Measurements from ENCODE around the gene PAK4. TPM values are rescaled to one million over a fixed set of nuclear protein-coding genes. Genes with fewer than 3 reads are reported as not detected.

PAK4 gene
- polyA plus RNA-seq, 3 donors = 13.2 to 23.7 (median 14.2) TPM

DNA sequence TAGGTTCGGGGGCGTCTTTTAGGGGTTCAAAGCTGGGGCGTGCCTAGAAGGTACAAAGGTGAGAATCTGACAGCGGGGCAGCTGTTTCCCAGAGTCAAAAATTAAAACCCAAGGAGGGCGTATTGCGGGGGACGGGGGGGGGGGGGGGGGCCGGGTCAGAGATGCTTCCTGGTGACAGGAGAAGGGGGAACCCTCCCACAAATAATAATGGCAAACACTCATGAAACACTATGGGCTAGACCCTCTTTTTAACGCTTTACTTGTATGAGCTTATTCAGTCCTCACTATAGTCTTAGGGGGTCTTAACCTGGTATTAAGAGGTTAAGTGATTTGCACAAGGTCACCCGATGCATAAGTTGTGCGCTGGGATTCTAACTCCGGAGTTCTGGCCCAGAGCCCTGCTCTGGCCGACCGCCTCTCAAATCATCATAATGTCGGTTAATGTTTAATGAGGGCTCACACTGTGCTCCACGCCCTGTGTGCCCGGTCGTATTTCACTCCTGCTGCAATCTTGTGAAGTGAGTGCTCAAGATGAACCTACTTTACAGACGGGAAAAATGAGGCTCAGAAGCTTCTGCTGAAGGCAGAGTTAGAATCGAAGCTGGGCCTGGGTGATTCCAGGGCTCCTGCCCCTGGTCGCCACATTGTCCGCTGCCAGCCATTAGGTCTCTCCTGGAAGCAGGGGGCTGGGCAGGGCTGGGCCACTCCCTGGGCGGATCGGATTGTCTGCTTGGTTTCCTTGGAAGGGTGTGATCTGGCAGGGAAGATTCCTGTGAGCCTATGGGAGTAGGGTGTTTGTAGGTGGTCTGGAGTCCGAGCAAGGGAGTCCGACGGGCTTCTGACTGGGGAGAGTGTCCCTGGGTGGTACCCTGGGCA is 964 bp downstream of the PAK4 start:
- WGBS, 3 donors = 18 to 39% (median 32%) methylated on average over 26 to 27 of the region's 27 CpGs
- H3K27ac ChIP-seq (ENCODE audit: low read depth, low read length) = no peak overlapping the region

DNA sequence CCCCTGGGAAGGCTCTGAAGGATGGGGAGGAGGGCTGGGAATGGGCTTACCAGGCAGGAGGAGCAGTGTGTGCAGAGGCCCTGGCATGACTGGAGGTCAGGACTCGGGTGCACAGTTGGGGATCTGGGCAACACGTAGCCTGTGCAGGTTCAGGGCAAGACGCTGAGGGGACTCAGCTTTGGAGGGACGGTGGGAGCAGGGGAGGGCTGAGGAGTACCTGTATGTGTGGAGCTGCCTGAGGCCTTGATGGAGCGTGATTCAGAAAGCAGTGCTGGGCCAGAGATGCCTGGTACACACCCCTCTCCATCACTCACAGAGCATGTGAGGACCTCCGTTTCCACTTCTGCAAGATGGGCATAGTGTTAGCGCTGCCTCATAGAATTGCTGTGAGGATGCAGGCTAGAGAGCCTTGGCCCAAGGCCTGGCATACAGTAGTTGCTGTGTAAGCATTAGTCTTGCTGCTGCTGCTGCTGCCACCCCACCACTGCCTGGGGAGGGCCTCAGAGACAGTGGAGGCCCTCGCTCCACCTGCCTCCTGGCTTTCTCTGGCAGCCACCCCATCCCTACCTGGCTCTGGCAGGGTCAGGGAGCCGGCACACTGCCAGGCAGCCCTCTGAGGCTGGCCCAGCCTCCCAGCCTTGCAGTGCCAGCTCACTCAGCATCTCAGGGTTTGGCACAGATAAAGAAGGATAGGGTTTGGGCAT is 2.4 kb downstream of the PAK4 start:
- H3K27ac ChIP-seq (ENCODE audit: low read depth, low read length) = no peak overlapping the region
- 37 to 78% (median 68%) methylated on average over 9 of the region's 9 CpGs for WGBS, 3 donors

DNA sequence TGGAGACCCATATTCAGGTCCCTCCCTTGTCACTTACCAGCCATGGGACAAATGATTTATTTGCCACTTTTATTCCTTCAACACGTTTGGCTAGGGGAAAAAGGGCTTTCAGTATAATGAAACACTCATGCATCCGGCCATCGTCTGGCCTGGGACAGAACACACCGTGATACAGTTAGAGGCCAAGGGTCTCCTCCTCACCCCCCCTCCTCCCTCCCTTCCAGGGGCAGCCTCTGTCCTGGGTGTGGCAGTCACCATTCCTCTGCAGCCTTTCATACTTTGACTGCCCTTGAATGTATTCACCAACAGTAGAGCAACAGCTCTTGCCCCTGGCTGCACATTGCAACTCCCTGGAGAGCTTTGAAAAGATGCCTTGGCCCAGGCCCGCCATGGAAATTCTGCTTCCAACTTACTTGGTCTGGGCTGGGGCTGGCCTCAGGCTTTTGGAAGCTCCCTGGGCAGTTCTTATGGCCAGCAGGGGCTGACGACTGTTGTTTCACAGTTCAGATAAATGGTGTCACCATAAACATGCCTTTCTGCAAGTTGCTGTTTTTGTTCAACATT is 3.0 kb downstream of the PAK4 start:
- H3K27ac ChIP-seq (ENCODE audit: low read depth, low read length) = no peak overlapping the region
- WGBS, 3 donors = 24 to 52% (median 47%) methylated on average over 6 of the region's 6 CpGs

DNA sequence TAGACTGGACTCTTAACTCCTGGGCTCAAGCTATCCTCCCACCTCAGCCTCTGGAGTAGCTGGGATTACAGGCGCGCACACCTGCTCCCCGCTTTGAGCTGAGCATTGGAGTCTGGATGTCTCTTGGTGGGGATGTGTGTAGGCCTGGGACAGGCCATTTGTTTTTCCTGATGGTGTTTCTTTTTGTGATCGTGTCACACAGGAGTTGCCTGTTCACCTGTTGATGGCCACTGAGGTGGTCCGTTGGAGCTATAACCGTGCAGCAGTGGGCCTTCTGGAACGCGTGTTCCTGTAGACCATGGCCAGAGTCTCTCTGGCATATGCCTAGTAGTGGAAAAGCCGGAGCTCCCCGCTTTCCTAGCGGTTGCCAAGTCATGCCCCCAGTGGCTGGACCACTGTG is 3.5 kb downstream of the PAK4 start:
- no peak overlapping the region for H3K27ac ChIP-seq (ENCODE audit: low read depth, low read length)
- 89 to 96% (median 94%) methylated on average over 11 of the region's 11 CpGs for WGBS, 3 donors

DNA sequence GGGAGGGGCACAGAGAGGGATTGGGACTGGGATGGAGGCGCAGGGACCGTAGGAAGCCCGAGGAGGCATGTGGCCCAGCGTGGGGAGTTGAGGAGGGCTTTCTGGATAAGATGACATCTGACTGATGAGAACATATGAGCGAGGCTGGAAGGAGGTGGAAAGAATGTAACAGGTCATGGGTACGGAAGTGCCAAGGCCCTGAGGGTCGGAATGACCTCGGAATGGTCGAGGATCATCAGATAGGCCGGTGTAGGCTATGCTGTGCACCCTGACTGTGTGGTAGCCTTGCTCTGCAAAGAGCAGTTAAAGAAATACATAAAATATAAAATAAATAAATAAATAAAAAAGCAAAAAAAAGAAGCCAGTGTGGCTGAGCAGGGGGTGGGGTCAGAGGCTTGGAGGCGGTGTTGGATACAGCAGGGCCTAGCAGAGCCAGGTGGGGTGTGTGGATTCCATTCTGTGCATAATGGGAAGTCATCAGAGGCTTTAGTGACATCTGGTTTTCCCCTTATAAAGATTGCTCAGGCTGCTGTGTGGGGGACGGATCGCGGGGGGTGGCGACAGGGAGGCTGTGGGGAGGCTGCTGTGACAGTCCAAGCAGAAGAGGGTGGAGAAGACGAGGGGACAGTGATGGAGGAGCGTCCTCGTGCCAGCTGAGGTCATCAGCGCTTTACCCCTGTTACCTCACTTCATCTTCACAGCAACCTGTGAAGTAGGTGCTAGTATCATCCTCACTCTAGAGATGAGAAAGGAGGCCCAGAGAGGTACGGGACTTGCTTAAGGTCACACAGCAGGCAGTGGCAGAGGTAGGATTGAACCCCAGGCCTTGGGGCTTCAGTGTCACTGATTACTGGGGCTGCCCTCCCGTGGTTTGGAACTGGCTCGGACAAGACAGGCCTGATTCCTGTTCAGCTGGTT is 5.0 kb downstream of the PAK4 start:
- 68 to 72% (median 72%) methylated on average over 22 of the region's 22 CpGs for WGBS, 3 donors
- H3K27ac ChIP-seq (ENCODE audit: low read depth, low read length) = no peak overlapping the region

DNA sequence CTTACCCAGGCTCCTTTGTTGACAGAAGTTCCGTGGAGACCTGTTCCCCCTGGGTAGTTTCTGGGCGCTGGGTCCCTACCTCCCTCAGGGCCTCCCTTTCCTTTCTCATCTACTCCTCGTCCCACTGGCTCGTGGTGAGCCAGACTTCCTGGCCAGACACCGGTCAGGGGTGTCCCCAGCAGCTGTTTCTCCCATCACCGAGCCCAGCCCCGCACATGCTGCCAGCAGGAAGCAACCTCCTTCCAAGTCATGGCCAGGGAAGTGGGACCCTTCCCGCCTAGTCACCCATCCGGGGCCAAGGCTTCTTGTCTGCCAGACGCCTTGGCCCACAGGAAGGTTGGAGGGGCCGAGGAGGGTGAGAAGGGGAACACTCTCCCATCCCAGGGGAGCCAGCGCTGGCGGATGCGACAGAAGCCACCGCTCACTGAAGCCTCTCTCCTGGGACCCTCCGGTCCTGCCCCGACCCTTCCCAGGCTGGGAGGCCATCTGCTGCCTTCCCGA is 5.7 kb downstream of the PAK4 start:
- WGBS, 3 donors = 32 to 44% (median 37%) methylated on average over 18 of the region's 18 CpGs
- no peak overlapping the region for H3K27ac ChIP-seq (ENCODE audit: low read depth, low read length)

DNA sequence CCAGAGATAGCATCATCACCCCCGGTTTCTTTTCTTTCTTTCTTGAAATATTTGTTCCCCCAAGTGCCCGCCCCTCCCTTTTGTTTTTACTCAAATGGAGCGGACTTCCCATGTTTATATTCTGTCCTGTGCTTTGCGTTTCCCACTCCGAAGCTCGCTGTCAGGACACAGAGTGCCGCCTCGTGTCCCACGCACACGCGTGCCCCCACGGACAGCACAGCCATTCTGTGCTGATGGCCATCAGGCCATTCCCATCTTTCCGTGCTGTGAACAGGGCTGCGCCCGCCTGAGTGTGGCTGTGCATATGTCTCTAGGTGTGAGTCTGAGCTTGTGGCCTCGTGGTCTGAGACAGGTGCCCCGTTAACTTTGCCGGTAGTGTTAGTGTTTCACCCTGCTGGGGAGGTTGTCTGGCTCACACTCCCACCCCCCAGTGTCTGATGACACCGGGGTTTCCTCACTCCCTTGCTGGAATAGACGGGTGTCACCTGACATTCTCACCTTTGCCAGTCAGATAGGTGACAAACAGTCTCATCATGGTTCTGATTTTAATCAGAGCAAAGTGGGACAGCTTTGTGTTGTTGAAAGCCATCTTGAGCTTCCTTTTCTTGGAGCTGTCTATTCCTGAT is 6.9 kb downstream of the PAK4 start:
- no peak overlapping the region for H3K27ac ChIP-seq (ENCODE audit: low read depth, low read length)
- 67 to 74% (median 69%) methylated on average over 20 of the region's 20 CpGs for WGBS, 3 donors

DNA sequence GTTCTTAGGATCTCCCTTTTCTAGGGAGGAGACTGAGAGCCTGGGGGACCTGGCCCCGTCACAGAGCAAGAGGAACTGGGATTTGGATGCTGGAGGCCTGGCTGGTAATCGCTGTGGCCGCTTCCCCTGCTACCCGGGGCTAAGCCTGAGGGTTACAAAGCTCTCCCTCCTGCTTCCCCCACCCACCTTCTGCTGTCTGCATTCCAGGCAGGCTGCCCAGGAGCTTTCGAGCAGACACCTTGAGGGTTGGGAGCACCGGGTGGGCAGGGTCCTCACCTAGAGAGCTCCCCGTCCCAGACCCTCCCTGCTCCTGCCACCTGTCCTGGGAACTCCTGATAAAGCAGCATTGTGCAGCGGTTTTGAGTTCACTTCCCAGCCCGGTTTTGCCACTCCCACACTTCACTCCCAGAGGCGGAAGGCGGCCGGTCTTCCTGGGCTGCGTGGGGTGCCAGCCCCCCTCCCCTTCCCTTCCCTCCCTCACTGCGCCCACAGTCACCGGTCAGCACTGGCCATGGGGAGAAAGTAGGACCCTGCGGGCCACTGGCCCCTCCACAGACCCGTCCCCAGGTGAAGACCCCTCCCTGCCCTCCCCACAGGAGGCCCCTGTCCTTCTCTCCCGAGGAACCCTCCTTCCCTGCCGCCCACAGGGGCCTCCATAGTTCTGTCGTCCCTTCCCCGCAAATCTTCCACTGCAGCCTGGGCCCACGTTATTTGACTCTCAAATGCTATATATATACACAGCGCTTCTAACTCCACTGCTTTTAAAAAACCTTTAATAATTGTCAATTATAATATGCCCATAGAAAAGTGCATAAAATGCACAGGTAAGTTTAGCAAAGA is 8.1 kb downstream of the PAK4 start:
- WGBS, 3 donors = 35 to 51% (median 41%) methylated on average over 23 of the region's 23 CpGs
- H3K27ac ChIP-seq (ENCODE audit: low read depth, low read length) = no peak overlapping the region

DNA sequence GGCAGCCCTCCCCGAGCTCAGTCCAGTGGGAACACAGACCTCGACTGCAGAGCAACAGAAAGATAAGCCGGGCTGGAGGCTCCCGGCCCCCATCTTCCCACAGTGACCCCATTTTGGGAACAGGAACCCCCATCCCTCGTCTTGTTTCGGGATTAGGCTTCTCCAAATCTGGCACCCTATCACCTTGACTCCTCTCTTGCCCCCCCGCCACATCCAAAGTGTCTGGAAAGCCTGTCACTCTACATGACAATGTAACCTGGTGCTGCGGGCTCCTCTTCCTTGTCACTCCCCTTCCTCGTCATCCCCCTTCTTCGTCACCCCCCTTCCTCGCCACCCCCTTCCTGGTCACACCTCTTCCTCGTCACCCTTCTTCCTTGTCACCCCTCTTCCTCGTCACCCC is 10.1 kb downstream of the PAK4 start:
- no peak overlapping the region for H3K27ac ChIP-seq (ENCODE audit: low read depth, low read length)
- 87 to 92% (median 90%) methylated on average over 13 of the region's 13 CpGs for WGBS, 3 donors

DNA sequence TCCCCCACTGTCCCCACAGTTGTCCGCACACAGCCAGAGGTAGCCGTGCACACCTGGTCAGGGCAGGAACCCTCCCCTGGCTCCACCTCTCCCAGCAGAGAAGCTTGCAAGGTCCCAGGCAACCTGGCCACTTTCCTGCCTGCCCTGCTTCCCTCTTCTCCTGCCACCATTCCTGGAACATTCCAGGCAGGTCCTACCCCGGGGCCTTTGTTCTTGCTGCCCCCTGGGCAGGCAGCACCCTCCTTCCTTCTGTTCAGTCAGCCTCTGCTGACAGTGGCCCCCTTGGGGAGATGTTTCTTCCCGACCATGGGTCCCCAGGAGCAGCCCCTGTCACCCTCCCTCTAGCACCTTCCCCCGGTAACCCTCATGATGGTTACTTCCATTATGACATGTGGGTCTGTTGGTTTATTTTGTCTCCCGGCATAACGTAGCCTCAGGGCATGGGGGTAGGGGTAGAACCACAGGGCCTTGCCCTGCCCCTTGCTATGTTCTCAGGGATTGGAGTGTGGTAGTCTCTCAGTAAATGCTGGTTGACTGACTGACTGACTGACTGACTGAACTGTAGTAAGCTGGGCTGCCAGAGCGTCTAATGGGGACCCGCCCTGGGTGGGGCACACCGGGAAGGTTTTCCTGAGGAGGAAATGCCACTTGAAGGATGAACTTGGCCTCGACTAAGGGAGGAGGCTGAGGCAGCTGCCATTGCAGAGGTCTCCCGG is 10.8 kb downstream of the PAK4 start:
- H3K27ac ChIP-seq (ENCODE audit: low read depth, low read length) = no peak overlapping the region

DNA sequence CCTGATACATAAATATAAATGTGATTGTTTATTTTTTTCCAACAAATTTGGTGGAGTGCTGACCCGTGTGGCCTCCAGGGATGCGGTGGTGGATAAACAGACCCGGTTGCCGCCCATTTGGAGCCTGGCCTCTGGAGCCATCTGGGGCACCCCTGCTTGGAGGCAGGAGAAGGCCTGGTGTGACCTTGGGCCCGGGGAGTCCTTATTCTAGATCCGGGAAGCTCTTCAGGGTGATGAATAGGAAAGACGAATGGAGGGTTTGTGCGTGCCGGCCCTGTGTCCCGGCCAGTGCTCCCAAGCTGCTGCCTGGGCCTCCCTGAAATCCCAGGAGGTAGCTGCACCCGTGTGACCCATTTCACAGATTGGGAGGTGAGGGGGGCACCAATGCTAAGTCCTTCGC is 11.5 kb downstream of the PAK4 start:
- no peak overlapping the region for H3K27ac ChIP-seq (ENCODE audit: low read depth, low read length)
- 49 to 78% (median 78%) methylated on average over 12 of the region's 12 CpGs for WGBS, 3 donors

More for the DNA sequence above, 10.8 kb downstream of the PAK4 start:
- WGBS, 3 donors = 66 to 69% (median 69%) methylated on average over 12 of the region's 12 CpGs

DNA sequence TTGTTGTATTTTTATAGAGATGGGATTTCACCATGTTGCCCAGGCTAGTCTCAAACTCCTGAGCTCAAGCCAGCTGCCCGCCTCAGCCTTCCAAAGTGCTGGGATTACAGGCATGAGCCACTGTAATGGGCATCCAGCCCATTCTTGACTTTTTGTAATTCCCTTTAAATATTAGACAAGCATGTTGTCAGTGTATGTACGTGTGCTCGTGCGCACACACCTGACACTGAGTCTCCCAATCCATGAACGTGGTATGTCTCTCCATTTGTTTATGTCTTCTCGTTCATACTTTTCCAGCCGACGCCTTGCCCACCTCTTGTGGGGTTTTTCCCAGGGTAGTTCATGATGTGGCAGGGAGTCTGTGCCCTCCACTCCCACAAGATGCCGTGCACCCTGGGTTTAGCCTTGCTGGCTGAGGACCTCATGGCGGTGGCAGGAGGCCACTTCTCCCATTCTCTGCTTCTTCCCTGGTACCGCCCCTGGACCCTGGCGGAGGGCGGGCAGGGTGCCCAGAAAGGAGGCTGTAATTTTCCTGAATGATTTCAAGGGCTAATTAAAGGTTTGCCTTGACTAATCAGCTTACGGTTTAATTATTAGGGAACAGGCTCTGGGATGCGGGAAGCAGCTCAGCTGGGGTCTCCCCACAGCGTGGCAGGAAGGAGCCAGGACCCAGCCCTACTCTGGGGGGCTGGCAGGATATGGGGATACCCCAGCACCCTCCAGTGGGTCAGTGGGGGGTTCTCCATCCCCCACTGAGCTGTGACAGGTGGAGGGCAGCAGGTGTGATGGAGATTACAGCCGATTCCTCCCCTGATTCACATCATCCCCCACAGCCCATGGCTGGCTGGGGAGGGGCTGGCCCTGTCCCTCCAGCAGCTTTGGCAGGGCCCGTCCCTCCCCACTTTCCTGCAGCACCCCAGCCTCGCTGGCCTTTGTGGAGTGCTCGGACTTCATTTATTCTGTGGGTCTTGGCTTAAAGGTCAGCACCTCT is 12.9 kb downstream of the PAK4 start:
- H3K27ac ChIP-seq (ENCODE audit: low read depth, low read length) = no peak overlapping the region
- 72 to 85% (median 85%) methylated on average over 20 of the region's 20 CpGs for WGBS, 3 donors

DNA sequence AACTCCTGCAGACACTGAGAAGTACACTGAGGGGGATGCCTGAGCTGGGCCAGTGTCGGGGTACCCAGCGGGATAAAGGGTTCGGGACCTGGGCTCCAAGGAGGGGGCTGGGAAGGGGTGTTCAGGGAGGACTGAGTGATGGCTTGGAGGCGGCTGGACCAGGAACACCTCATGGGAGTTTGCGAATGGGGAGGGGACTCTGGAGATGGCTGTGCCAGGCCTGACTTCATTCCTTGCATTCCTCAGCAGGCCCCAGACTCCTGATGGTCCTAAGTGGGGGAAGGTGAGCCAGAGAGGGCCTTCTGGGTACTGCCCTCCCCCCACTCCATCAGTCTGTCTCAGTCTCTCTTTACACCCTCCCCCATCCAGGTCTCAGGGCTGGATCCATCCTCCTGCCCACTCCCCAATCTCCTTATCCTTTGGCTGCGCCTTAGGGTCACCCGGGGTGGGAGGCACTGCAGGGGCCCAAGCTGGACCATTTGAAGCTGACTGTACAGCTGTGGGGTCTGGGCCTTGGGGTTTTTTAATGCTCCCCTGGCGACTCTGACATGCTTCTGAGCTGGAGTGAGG is 13.8 kb downstream of the PAK4 start:
- WGBS, 3 donors = 72 to 77% (median 72%) methylated on average over 8 of the region's 8 CpGs
- H3K27ac ChIP-seq (ENCODE audit: low read depth, low read length) = no peak overlapping the region

DNA sequence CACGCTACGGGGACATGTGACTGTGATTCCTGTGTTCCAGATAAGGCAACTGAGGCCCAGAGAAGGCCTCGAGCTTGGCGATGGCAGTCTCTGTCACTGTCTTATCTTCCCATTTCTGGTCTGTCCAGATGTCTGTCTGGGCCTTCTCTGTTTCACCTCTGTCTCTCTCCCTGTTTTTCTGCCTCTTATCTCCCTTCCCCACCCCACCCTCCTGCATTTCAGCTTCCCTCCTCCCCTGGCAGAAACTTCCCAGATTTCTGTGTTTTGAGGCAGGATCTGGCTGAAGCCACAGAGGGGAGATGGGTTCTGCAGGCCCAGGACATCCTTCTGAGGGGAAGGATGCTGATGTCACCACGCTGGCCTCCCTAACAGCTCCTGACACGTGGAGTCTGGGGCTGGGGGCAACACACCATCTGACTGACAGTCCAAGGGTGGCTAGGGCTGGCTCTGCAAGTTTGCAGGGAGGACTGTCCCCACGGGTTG is 14.4 kb downstream of the PAK4 start:
- no peak overlapping the region for H3K27ac ChIP-seq (ENCODE audit: low read depth, low read length)
- WGBS, 3 donors = 36 to 48% (median 39%) methylated on average over 7 of the region's 7 CpGs

DNA sequence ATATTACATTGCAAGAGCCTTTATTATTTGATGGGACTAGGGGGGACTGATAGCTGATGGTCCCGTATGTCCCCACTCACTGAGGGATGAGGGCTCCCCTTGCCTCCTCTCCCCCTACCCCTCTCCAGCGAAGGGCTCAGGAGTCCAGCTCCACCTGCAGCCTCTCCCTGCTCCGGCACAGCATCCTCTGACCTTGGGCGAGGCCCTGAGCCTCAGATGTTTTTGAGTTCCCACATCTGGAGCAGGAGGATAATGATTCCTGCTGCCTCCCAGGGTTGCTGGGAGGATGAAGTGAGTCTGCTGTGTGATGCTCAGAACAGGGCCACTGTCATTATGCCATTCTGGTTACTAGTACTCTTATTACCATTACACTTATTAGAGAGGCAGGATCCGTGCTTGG is 15.0 kb downstream of the PAK4 start:
- H3K27ac ChIP-seq (ENCODE audit: low read depth, low read length) = no peak overlapping the region
- 75 to 88% (median 77%) methylated on average over 5 of the region's 5 CpGs for WGBS, 3 donors
